HepG2 (cell line): ENCODE data around the gene ERICH6. TPM values are rescaled to one million over a fixed set of nuclear protein-coding genes. Genes with fewer than 3 reads are reported as not detected.

Experiments
- ATAC-seq: fragments of 200-7000 bp; cut with Tn5 transposase; 3 replicates; pipeline ENCODE4 v1.9.1; 2020; ENCODE audit warnings: mild to moderate bottlenecking, moderate library complexity
- BruUV-seq: library from RNA; stranded (reverse); fragments of 400-500 nt; replicated peaks from 2 replicates; lab custom pipeline; 2021; lab: Mats Ljungman, UMichigan
- CTCF ChIA-PET: fragments of 300-600 bp; formaldehyde crosslinking; extraction: SDS; loops from one replicate; lab custom pipeline; 2021; ENCODE audit warnings: low total read pairs, inconsistent platforms, low intra/inter-chr PET ratio; lab: Yijun Ruan, JAX
- POLR2A ChIA-PET: fragments of 350-600 bp; sonication (Branson Sonifier 250); formaldehyde crosslinking; loops from one replicate; lab custom pipeline; 2020; ENCODE audit warnings: antibody characterized with exemption, inconsistent platforms; lab: Yijun Ruan, JAX
- DNase-seq: peaks from one replicate; pipeline ENCODE4 v3.0.0-alpha.2; 2015; ENCODE audit warnings: low spot score
- FAIRE-seq: peaks from 3 replicates; lab custom pipeline; 2011; peaks lifted over from hg19 to GRCh38; lab: Jason Lieb, UNC
- H2AFZ ChIP-seq: one replicate; pipeline ENCODE4 v1.6.1; 2011; ENCODE audit warnings: low read length, inconsistent platforms
- H3K27ac ChIP-seq: fragments of 300-600 bp; 3 replicates; pipeline ENCODE4 v1.8.0; 2011; ENCODE audit warnings: mixed run types, mild to moderate bottlenecking, mixed read lengths, low read length, inconsistent platforms; ENCODE audit not compliant: insufficient read depth; ENCODE audit errors: extremely low read length
- H3K27me3 ChIP-seq, 2 experiments: fragments of 200-600 bp in 1 of 2; 2 replicates in 1 of 2; 3 replicates in 1 of 2; pipeline versions ENCODE4 v1.6.0 to v1.8.0; 2011; ENCODE audit warnings: low read length in 2 of 2, mild to moderate bottlenecking in 2 of 2, moderate library complexity in 2 of 2, inconsistent platforms in 1 of 2; ENCODE audit not compliant: insufficient read depth in 2 of 2, control insufficient read depth in 1 of 2
- H3K36me3 ChIP-seq, 2 experiments: fragments of 200-600 bp in 1 of 2; replicated peaks in 1 of 2; 2 replicates in 1 of 2; 3 replicates in 1 of 2; pipeline versions ENCODE4 v1.5.1 to v1.8.0; 2011; ENCODE audit warnings: low read length in 2 of 2, inconsistent platforms in 1 of 2; ENCODE audit not compliant: insufficient read depth in 2 of 2, control insufficient read depth in 1 of 2
- H3K4me1 ChIP-seq: 2 replicates; pipeline ENCODE4 v1.5.1; 2012; ENCODE audit warnings: low read length, inconsistent platforms; ENCODE audit not compliant: insufficient read depth
- H3K4me2 ChIP-seq: 2 replicates; pipeline ENCODE4 v1.6.0; 2011; ENCODE audit warnings: low read depth, low read length, inconsistent platforms
- H3K4me3 ChIP-seq, 3 experiments: fragments of 200-600 bp in 1 of 3; sonication (generic), shearing (Covaris generic) in 1 of 3; replicated peaks in 1 of 3; 2 replicates each; pipeline ENCODE4 v1.5.1; 2011 to 2016; ENCODE audit warnings: low read length in 3 of 3, inconsistent platforms in 2 of 3, low read depth in 2 of 3, mild to moderate bottlenecking in 2 of 3, control low read depth in 1 of 3, mixed read lengths in 1 of 3; ENCODE audit not compliant: insufficient read depth in 1 of 3
- H3K79me2 ChIP-seq: one replicate; pipeline ENCODE4 v1.6.1; 2011; ENCODE audit warnings: low read length, inconsistent platforms; ENCODE audit not compliant: insufficient read depth
- H3K9ac ChIP-seq: 2 replicates; pipeline ENCODE4 v1.6.0; 2011; ENCODE audit warnings: mild to moderate bottlenecking, low read depth, low read length, inconsistent platforms; ENCODE audit not compliant: insufficient read depth
- H3K9me3 ChIP-seq: 2 replicates; pipeline ENCODE4 v1.5.1; 2012; ENCODE audit warnings: mild to moderate bottlenecking, low read length
- H4K20me1 ChIP-seq: 2 replicates; pipeline ENCODE4 v1.6.0; 2011; ENCODE audit warnings: inconsistent platforms, mild to moderate bottlenecking, low read length, moderate library complexity; ENCODE audit not compliant: insufficient read depth
- ATF5 ChIP-seq: sonication (generic); formaldehyde crosslinking; IDR thresholded peaks from 2 replicates; pipeline ENCODE4 v1.4.0; 2020; ENCODE audit warnings: mild to moderate bottlenecking, low read depth, missing genetic modification reagents
- EHMT2 ChIP-seq: fragments of 200-600 bp; sonication (generic); IDR thresholded peaks from 2 replicates; pipeline ENCODE4 v1.7.0; 2017; ENCODE audit warnings: antibody characterized with exemption, low read depth, low read length, borderline replicate concordance
- FIP1L1 ChIP-seq: fragments of 200-400 bp; formaldehyde crosslinking; IDR thresholded peaks from 2 replicates; pipeline ENCODE4 v1.6.1; 2018; ENCODE audit warnings: low read depth, mild to moderate bottlenecking, low read length, moderate library complexity, borderline replicate concordance; ENCODE audit not compliant: insufficient read depth
- HMGXB3 ChIP-seq: sonication (generic); formaldehyde crosslinking; IDR thresholded peaks from 2 replicates; pipeline ENCODE4 v1.4.0; 2020; ENCODE audit warnings: missing genetic modification reagents, borderline replicate concordance
- KLF6 ChIP-seq: IDR thresholded peaks from 2 replicates; pipeline ENCODE4 v1.8.0; 2016; ENCODE audit warnings: missing biosample characterization, missing genetic modification reagents
- MEIS1 ChIP-seq: sonication (generic); formaldehyde crosslinking; IDR thresholded peaks from 2 replicates; pipeline ENCODE4 v1.9.0; 2021; ENCODE audit warnings: mild to moderate bottlenecking, missing genetic modification reagents, moderate library complexity, borderline replicate concordance
- REXO4 ChIP-seq: sonication (generic); formaldehyde crosslinking; IDR thresholded peaks from 2 replicates; pipeline ENCODE4 v1.8.0; 2022; ENCODE audit warnings: missing genetic modification reagents, mild to moderate bottlenecking, borderline replicate concordance
- SMARCE1 ChIP-seq: fragments of 450-650 bp; IDR thresholded peaks from 2 replicates; pipeline ENCODE4 v1.6.1; 2017; ENCODE audit warnings: borderline replicate concordance
- ZNF138 ChIP-seq: sonication (generic); formaldehyde crosslinking; IDR thresholded peaks from 2 replicates; pipeline ENCODE4 v1.5.0; 2020; ENCODE audit warnings: mild to moderate bottlenecking, low read depth, missing genetic modification reagents
- ZNF33B ChIP-seq: sonication (generic); formaldehyde crosslinking; IDR thresholded peaks from 2 replicates; pipeline ENCODE4 v1.5.1; 2020; ENCODE audit warnings: mild to moderate bottlenecking, missing genetic modification reagents
- WGBS: methylation state at CpG from one replicate; pipeline ENCODE4 v1.1.6; 2017; ENCODE audit warnings: low lambda C conversion rate; 5-methylcytosine and 5-hydroxymethylcytosine counted together
- in situ Hi-C: cut with HindIII; loops from 2 replicates; pipeline ENCODE4 v1.10.0; 2017; ENCODE audit warnings: low pct_unique_long_range_greater_than_20kb; ENCODE audit not compliant: extremely low pct_ligation_motif_present
- intact Hi-C: fragments of 100-400 bp; cut with micrococcal nuclease; formaldehyde crosslinking; loops from one replicate; pipeline ENCODE4 v1.10.0; 2022; ENCODE audit not compliant: unreplicated experiment
- polyA plus RNA-seq, 8 experiments: library from polyadenylated mRNA; depleted of rRNA in 3 of 8; stranded (reverse) in 7 of 8; unstranded in 1 of 8; fragments of >200 nt; fragmentation: Illumina TruSeq in 4 of 8; extraction: Trizol in 4 of 8; gene quantifications; 2 replicates each; pipeline versions ENCODE4 v1.2.1 to v1.2.3, GENCODE V29; 2011 to 2016; ENCODE audit warnings: low read depth in 4 of 8, missing spikeins in 1 of 8, mixed read lengths in 1 of 8; ENCODE audit not compliant: insufficient read depth in 1 of 8
- total RNA-seq, 5 experiments: library from RNA; depleted of rRNA; stranded (reverse); fragments of >200 nt; fragmentation: Illumina TruSeq; extraction: Trizol; gene quantifications; 2 replicates each; pipeline ENCODE4 v1.2.3, GENCODE V29; 2016; ENCODE audit warnings: low read depth in 1 of 5
- TF ChIP-seq, protein P1 (sequence below): IDR thresholded peaks from 2 replicates; pipeline ENCODE4 v1.6.1; 2016; ENCODE audit warnings: missing compliant biosample characterization, missing genetic modification reagents, borderline replicate concordance

Gene ERICH6
- total and polyA plus RNA-seq, 2 of the 13 experiments (the other 11 are each of a cell fraction or from before 2014, with no cell fraction given): 0.03 TPM; not detected in 1

DNA sequence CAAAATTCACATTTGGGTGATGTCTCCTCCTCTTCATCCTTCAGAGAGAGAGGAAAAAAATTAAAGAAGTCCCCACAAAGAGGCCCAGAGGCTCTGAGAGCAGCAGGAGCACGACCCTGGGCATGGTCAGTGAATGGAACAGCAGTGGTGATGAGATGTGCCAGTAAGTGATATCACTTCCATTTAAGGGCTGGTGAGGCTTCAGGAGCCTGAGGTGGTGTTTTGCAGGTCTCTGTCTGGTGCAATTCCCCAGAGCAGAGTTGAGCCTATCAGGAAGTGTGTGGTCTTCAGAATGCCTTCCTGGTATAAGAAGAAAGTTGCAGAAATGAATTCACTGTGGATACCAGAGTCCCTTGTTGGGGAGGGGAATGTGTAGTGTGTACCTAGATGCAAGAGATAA lies 21.4 kb downstream of the ERICH6 start:
- WGBS: 0% methylated on average over 1 of the region's 1 CpG
- DNase-seq: no peak
- H3K27me3 ChIP-seq: no peaks in the 10 kb centered on the region; a peak in 1 of 5 replicates
- no peak overlapping the region for H3K4me3 ChIP-seq
- TF ChIP-seq ZNF33B (CRISPR knock-in tag): no peak
- TF ChIP-seq SMARCE1: no peak
- TF ChIP-seq, protein P1, sequence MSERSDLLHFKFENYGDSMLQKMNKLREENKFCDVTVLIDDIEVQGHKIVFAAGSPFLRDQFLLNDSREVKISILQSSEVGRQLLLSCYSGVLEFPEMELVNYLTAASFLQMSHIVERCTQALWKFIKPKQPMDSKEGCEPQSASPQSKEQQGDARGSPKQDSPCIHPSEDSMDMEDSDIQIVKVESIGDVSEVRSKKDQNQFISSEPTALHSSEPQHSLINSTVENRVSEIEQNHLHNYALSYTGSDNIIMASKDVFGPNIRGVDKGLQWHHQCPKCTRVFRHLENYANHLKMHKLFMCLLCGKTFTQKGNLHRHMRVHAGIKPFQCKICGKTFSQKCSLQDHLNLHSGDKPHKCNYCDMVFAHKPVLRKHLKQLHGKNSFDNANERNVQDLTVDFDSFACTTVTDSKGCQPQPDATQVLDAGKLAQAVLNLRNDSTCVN (CRISPR knock-in tag): no peak
- no peak for TF ChIP-seq ATF5 (CRISPR knock-in tag)
- TF ChIP-seq, all 625 proteins: peak for 0
- Histone ChIP-seq H2AFZ (no peak overlapping the region), H3K9ac (no peak overlapping the region), H3K79me2 (no peaks in the 10 kb centered on the region), H3K9me3 (no peaks in the 10 kb centered on the region), H3K4me2 (no peak overlapping the region), H3K4me1 (no peaks in the 10 kb centered on the region), H3K27ac (no peak overlapping the region), H4K20me1 (no peaks in the 10 kb centered on the region), H3K36me3 (no peaks in the 10 kb centered on the region)
- intact Hi-C loops: no loop called here
- ChIA-PET CTCF (no interaction called here), POLR2A (no interaction called here)
- no TSS peak for BruUV-seq
- ATAC-seq (no peak), FAIRE-seq (no peak)
- in situ Hi-C loops: no loop called here

- no peak overlapping the region for H3K4me2 ChIP-seq
- no peaks in the 10 kb centered on the region for H3K36me3 ChIP-seq
- no peaks in the 10 kb centered on the region; a peak in 1 of 5 replicates for H3K27me3 ChIP-seq
- no TSS peak for BruUV-seq
- intact Hi-C loops: no loop called here
- FAIRE-seq (no peak), DNase-seq (no peak), ATAC-seq (no peak)
- no peak overlapping the region for H3K4me3 ChIP-seq
- ChIA-PET CTCF (no interaction called here), POLR2A (no interaction called here)
- H3K4me1 ChIP-seq: no peaks in the 10 kb centered on the region
- in situ Hi-C loops: no loop called here
- peaks cover 4% of the 10 kb centered on the region for H3K9me3 ChIP-seq
- no peak overlapping the region for H2AFZ ChIP-seq
- 48% methylated on average over 2 of the region's 2 CpGs for WGBS
- H3K9ac ChIP-seq: no peak overlapping the region
- H4K20me1 ChIP-seq: no peaks in the 10 kb centered on the region
- no peaks in the 10 kb centered on the region for H3K79me2 ChIP-seq
- no peak overlapping the region for H3K27ac ChIP-seq
- TF ChIP-seq HMGXB3 (no peak), MEIS1 (CRISPR knock-in tag) (no peak), FIP1L1 (no peak), REXO4 (no peak), ZNF138 (CRISPR knock-in tag) (no peak), KLF6 (CRISPR knock-in tag) (no peak), EHMT2 (no peak)
These were observed 22.7 kb downstream of the ERICH6 start for GRCh38 chr3:150681057-150681456.
